Measurements from ENCODE around the gene GPC5.

DNA sequence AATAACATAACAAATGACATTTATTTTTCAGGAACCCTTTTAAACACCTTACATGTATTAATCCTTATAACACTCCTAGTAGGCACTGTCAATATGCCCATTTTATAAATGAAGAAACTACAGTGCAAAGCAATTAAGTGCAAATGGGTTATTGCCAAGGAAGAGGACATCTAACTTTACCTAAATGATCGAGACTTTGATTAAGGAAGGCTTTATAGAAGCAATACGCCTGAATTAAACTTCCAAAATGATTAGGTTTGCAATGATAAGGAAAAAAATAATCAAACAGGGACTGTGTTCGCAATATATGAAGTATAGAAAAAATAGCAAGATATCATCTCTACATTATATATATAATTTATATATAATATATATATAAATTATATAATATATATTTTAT lies 1214.5 kb downstream of the GPC5 start:
- TF ChIP-seq, protein P1, sequence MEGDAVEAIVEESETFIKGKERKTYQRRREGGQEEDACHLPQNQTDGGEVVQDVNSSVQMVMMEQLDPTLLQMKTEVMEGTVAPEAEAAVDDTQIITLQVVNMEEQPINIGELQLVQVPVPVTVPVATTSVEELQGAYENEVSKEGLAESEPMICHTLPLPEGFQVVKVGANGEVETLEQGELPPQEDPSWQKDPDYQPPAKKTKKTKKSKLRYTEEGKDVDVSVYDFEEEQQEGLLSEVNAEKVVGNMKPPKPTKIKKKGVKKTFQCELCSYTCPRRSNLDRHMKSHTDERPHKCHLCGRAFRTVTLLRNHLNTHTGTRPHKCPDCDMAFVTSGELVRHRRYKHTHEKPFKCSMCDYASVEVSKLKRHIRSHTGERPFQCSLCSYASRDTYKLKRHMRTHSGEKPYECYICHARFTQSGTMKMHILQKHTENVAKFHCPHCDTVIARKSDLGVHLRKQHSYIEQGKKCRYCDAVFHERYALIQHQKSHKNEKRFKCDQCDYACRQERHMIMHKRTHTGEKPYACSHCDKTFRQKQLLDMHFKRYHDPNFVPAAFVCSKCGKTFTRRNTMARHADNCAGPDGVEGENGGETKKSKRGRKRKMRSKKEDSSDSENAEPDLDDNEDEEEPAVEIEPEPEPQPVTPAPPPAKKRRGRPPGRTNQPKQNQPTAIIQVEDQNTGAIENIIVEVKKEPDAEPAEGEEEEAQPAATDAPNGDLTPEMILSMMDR (conservative IDR thresholded peaks at IDR 0.05; ENCODE audit: low read depth, low read length), result no peak
- no peak for TF ChIP-seq EZH2 (IDR thresholded peaks at IDR 0.05; ENCODE audit: borderline replicate concordance, low read depth, low read length, poor library complexity, severe bottlenecking)

Measured in A673 (cell line).